Suppressor macrophage (primary cell): ENCODE results near the gene UBXN4.

Source experiments
- DNase-seq, 4 experiments: peaks; one replicate each; pipeline ENCODE4 v3.0.0-alpha.2; 2020 to 2022

Gene UBXN4

GRCh38 chr2:135812907-135813511 lies 71.4 kb downstream of the UBXN4 start:
- DNase-seq = no peak

GRCh38 chr2:135815269-135815668 lies 73.6 kb downstream of the UBXN4 start:
- DNase-seq = no peak

- no peak for DNase-seq
These were observed 75.8 kb downstream of the UBXN4 start for GRCh38 chr2:135817466-135817865.

- no peak for DNase-seq
These were observed 76.3 kb downstream of the UBXN4 start for GRCh38 chr2:135817951-135818350.

GRCh38 chr2:135818937-135819610 lies 77.4 kb downstream of the UBXN4 start:
- peak in 3 of 4 experiments; percentile 36 to 44 (median 40) for DNase-seq

- peak; percentile 37 to 68 (median 57) for DNase-seq
These were observed 78.5 kb downstream of the UBXN4 start for GRCh38 chr2:135820003-135820618.

GRCh38 chr2:135821190-135821589 lies 79.5 kb downstream of the UBXN4 start:
- peak in 1 of 4 experiments; percentile 21 for DNase-seq

GRCh38 chr2:135822855-135823254 lies 81.2 kb downstream of the UBXN4 start:
- DNase-seq = no peak

GRCh38 chr2:135825131-135825530 lies 83.5 kb downstream of the UBXN4 start:
- DNase-seq = no peak

GRCh38 chr2:135825550-135826176 lies 84.0 kb downstream of the UBXN4 start:
- DNase-seq = no peak

GRCh38 chr2:135826544-135826943 lies 84.9 kb downstream of the UBXN4 start:
- no peak for DNase-seq

GRCh38 chr2:135829378-135830135 lies 87.9 kb downstream of the UBXN4 start:
- no peak for DNase-seq

GRCh38 chr2:135831180-135831812 lies 89.6 kb downstream of the UBXN4 start:
- DNase-seq = no peak

- DNase-seq = no peak
These were observed 91.2 kb downstream of the UBXN4 start for GRCh38 chr2:135832891-135833290.
